ENCODE results near the gene CDKAL1. TPM values are rescaled to one million over a fixed set of nuclear protein-coding genes. Genes with fewer than 3 reads are reported as not detected.

The CDKAL1 gene
- total and polyA plus RNA-seq, 2 of the 8 experiments (the other 6 are each of a cell fraction or from before 2014, with no cell fraction given), result 8.4 to 24.6 TPM

DNA sequence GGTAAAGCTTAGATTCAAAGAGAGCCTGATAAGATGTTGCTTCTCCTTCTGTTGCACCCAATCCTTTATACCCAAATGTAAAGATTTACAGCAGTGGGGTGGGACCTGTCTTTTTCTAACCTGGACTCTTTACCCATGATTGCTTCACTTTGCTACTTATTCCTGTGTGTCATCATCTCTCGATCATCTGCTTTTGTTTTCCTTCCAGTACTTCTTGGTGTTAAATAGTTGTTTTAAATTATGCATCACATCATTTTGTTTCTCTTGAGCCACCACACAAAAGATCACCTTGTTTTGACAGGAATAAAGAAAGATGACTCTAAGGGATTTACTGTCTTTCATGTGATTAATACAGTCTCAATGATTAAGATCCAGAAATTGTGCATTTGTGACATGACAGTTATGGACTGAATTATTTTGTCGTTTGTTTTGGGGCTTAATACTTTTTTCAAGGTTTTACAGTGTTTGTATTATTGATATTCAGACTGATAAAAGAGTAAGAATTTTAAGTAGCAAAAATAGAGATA, 123.1 kb downstream of the CDKAL1 start:
- Histone ChIP-seq H4K91ac (replicated peaks; ENCODE audit: insufficient read length, low read length) (no peak overlapping the region), H3K23me2 (ENCODE audit: low read depth, low read length) (no peaks in the 10 kb centered on the region), H4K8ac (ENCODE audit: extremely low read depth, insufficient read depth, low read length) (no peak overlapping the region), H3K36me3 (ENCODE audit: control insufficient read depth in 2 of 4, insufficient read depth in 4 of 4, low read length in 3 of 4) (no peaks in the 10 kb centered on the region), H4K5ac (ENCODE audit: insufficient read length, low read depth, low read length) (no peak overlapping the region), H3K14ac (ENCODE audit: insufficient read length) (no peak overlapping the region), H3K9ac (replicated peaks in 1 of 4; ENCODE audit: extremely low read depth in 1 of 4, low read depth in 3 of 4, low read length in 3 of 4) (no peak overlapping the region), H3K18ac (ENCODE audit: extremely low read depth, low read length) (no peak overlapping the region), H2AFZ (ENCODE audit: low read length) (no peak overlapping the region), H3K9me3 (ENCODE audit: insufficient read depth in 2 of 2, low read depth in 1 of 2, low read length in 1 of 2) (no peaks in the 10 kb centered on the region), H3K4me3 (ENCODE audit: extremely low read depth in 1 of 4, insufficient read depth in 2 of 4, low read depth in 3 of 4, low read length in 4 of 4) (no peak overlapping the region), H2BK120ac (replicated peaks; ENCODE audit: low read depth, low read length) (no peak overlapping the region), H3K4ac (replicated peaks; ENCODE audit: insufficient read length, low read depth, low read length) (no peak overlapping the region), H3K79me1 (ENCODE audit: low read depth, low read length) (peaks cover 2% of the 10 kb centered on the region; the same call in 1 of the 2 replicates), H3K27ac (ENCODE audit: low read depth, low read length) (no peak overlapping the region), H2BK12ac (ENCODE audit: low read depth, low read length) (no peak overlapping the region), H2AK5ac (ENCODE audit: low read depth, low read length) (no peak overlapping the region), H3K56ac (replicated peaks; ENCODE audit: insufficient read length, low read depth, low read length) (no peak overlapping the region), H3K79me2 (ENCODE audit: control insufficient read depth in 1 of 2, insufficient read depth in 2 of 2, low read length in 2 of 2) (peaks cover 0 to 7% of the 10 kb centered on the region in 2 experiments; a peak in 1 of 4 replicates), H2BK15ac (ENCODE audit: low read length) (no peak overlapping the region), H4K20me1 (replicated peaks in 1 of 2; ENCODE audit: control insufficient read depth in 1 of 2, insufficient read depth in 2 of 2, low read length in 2 of 2) (no peaks in the 10 kb centered on the region), H2BK5ac (ENCODE audit: low read depth, low read length) (no peak overlapping the region), H3K27me3 (replicated peaks in 1 of 4; ENCODE audit: control insufficient read depth in 3 of 4, extremely low read depth in 1 of 4, insufficient read depth in 3 of 4, low read length in 3 of 4) (no peaks in the 10 kb centered on the region), H3K23ac (ENCODE audit: insufficient read length) (no peak overlapping the region), H3K4me2 (ENCODE audit: insufficient read depth in 1 of 2, low read depth in 2 of 2, low read length in 2 of 2) (no peak overlapping the region), H3K4me1 (replicated peaks in 1 of 4; ENCODE audit: control insufficient read depth in 3 of 4, insufficient read depth in 4 of 4, low read length in 3 of 4) (peaks cover 0 to 4% (median under 1%) of the 10 kb centered on the region in 4 experiments; a peak in 1 of 7 replicates), H2BK20ac (ENCODE audit: low read length) (no peak overlapping the region)
- FAIRE-seq, result no peak
- no peak for DNase-seq (ENCODE audit: low read depth in 1 of 2, low spot score in 2 of 2)
- 86% methylated on average over 2 of the region's 2 CpGs; no CpG with 5 or more reads in 1 of the 2 experiments for WGBS, 2 experiments (ENCODE audit: extremely low coverage in 1 of 2, insufficient coverage in 1 of 2, insufficient read length in 1 of 2, insufficient replicate concordance in 2 of 2, low coverage in 1 of 2, low lambda C conversion rate in 2 of 2, missing lambda C conversion rate in 1 of 2)
- CTCF ChIA-PET (ENCODE audit: partially characterized antibody), result no interaction called here
- POLR2A ChIA-PET (ENCODE audit: partially characterized antibody), result no interaction called here
- TF ChIP-seq KDM5A (IDR thresholded peaks at IDR 0.05; ENCODE audit: low read length) (no peak), EZH2 (IDR thresholded peaks at IDR 0.05; ENCODE audit: low read depth, low read length, severe bottlenecking) (no peak), RFX5 (IDR thresholded peaks at IDR 0.05; ENCODE audit: borderline replicate concordance, low read depth, low read length) (no peak), JUN (IDR thresholded peaks at IDR 0.05; ENCODE audit: low read depth, low read length) (no peak), HDAC2 (IDR thresholded peaks at IDR 0.05; ENCODE audit: borderline replicate concordance in 1 of 2, low read depth in 2 of 2, low read length in 2 of 2) (no peak), CBX8 (IDR thresholded peaks at IDR 0.05; ENCODE audit: borderline replicate concordance, low read depth, low read length) (no peak), TCF12 (IDR thresholded peaks at IDR 0.05; ENCODE audit: low read depth, low read length) (no peak)
- TF ChIP-seq, protein P1, sequence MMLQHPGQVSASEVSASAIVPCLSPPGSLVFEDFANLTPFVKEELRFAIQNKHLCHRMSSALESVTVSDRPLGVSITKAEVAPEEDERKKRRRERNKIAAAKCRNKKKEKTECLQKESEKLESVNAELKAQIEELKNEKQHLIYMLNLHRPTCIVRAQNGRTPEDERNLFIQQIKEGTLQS (IDR thresholded peaks at IDR 0.05; ENCODE audit: insufficient read depth, low read depth, low read length), result no peak

All from H1 (cell line).